Measurements from ENCODE around the gene CALHM1. TPM values are rescaled to one million over a fixed set of nuclear protein-coding genes. Genes with fewer than 3 reads are reported as not detected.

Gene CALHM1
- total and polyA plus RNA-seq, 2 of the 13 experiments (the other 11 are each of a cell fraction or from before 2014, with no cell fraction given): 0.04 TPM; not detected in 1

DNA sequence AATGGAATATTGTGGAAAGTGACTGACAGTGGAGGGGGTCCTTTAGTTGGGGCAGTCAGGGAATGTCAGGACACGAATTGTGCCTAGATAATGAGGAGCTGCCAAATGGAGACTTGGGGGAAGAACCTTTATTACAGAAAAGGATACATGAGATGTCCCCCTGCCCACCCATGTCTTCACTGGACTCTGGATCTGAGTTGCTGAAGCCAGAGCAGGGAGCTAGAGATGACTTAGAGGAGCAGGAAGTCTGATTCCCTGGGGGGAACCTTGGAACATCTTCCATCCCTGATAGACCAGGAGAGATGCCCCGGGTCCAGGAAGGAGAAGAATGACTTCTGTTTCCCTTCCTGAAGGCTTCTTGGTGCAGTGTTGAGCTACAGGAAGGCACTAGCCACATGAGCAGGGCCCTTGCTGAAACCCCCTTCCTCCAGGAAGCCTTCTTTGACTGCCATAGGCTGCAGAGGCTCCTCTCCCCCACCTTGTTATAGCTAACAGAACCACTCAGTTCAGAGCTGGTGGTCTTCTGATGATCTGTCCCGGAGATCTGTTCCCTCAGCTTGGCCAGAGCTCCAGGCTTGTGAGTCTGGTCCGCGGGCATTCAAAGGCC, 34.1 kb upstream of the CALHM1 start:
- Histone ChIP-seq H3K36me3 (replicated peaks in 1 of 2; ENCODE audit: control insufficient read depth in 1 of 2, insufficient read depth in 2 of 2, low read length in 2 of 2) (no peaks in the 10 kb centered on the region), H3K9me3 (ENCODE audit: low read length) (no peaks in the 10 kb centered on the region), H3K79me2 (ENCODE audit: insufficient read depth, low read length) (no peaks in the 10 kb centered on the region), H3K27me3 (ENCODE audit: control insufficient read depth in 1 of 2, insufficient read depth in 2 of 2, low read length in 2 of 2) (peaks cover 8 to 84% of the 10 kb centered on the region in 2 experiments; a peak in 4 of 5 replicates), H2AFZ (ENCODE audit: low read length) (no peak overlapping the region), H3K4me3 (replicated peaks in 1 of 3; ENCODE audit: insufficient read depth in 1 of 3, low read depth in 2 of 3, low read length in 3 of 3) (no peak overlapping the region), H3K27ac (ENCODE audit: extremely low read length, insufficient read depth, low read length) (no peak overlapping the region), H3K4me1 (ENCODE audit: insufficient read depth, low read length) (no peaks in the 10 kb centered on the region), H3K4me2 (ENCODE audit: low read depth, low read length) (no peak overlapping the region), H4K20me1 (ENCODE audit: insufficient read depth, low read length) (no peaks in the 10 kb centered on the region), H3K9ac (ENCODE audit: insufficient read depth, low read depth, low read length) (no peak overlapping the region)
- ChIA-PET POLR2A (interaction anchor here (0.7 kb wide), 1 partner anchor 12 kb away, joined by 4 read pairs; no protein-coding TSS in a partner anchor), CTCF (ENCODE audit: low intra/inter-chr PET ratio, low total read pairs) (no interaction called here)
- DNase-seq (ENCODE audit: low spot score) (no peak), FAIRE-seq (no peak), ATAC-seq (no peak; the same call in 2 of the 3 replicates)
- in situ Hi-C loops (cut with HindIII; ENCODE audit: extremely low pct_ligation_motif_present, low pct_unique_long_range_greater_than_20kb) (no loop called here), intact Hi-C loops (cut with micrococcal nuclease; ENCODE audit: unreplicated experiment) (no loop called here)
- TF ChIP-seq ZNF619 (CRISPR knock-in tag; IDR thresholded peaks at IDR 0.05) (no peak), EZH2 (conservative IDR thresholded peaks at IDR 0.05; ENCODE audit: low read depth, low read length) (peak; percentile 74), ZSCAN30 (CRISPR knock-in tag; IDR thresholded peaks at IDR 0.05) (no peak)
- 13% methylated on average over 2 of the region's 5 CpGs for WGBS (ENCODE audit: low lambda C conversion rate)
- BruUV-seq (replicated peaks): no TSS peak

DNA sequence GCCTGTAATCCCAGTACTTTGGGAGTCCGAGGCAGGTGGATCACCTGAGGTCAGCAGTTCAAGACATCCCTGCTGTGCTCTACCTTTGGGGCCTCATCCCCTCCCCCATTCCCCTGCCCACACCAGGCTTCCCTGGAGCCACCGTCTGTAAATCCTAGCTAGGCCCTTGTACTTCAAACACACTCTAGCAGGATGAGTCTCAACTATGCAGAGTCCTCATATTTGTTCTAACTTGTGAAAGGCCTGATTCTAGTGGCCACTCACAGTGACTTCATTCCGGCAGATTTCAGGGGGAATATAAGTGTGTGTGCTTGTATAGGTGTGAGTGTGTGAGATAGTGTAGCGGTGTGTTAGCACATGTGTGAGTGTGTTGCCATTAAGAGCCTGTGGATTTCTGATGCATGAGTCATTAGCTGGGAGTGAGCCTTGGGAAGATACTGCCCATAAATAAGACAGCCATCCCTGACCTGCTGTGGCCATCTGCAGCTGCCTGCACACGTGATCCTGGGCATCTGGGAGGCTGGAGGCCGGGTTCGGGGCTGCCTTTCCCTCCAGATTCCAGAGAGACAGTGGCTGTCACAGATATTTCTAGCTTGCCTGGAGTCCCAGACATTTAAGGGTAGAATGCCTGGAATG, 33.1 kb upstream of the CALHM1 start:
- H2AFZ ChIP-seq (ENCODE audit: low read length): no peak overlapping the region
- TF ChIP-seq, protein P1, sequence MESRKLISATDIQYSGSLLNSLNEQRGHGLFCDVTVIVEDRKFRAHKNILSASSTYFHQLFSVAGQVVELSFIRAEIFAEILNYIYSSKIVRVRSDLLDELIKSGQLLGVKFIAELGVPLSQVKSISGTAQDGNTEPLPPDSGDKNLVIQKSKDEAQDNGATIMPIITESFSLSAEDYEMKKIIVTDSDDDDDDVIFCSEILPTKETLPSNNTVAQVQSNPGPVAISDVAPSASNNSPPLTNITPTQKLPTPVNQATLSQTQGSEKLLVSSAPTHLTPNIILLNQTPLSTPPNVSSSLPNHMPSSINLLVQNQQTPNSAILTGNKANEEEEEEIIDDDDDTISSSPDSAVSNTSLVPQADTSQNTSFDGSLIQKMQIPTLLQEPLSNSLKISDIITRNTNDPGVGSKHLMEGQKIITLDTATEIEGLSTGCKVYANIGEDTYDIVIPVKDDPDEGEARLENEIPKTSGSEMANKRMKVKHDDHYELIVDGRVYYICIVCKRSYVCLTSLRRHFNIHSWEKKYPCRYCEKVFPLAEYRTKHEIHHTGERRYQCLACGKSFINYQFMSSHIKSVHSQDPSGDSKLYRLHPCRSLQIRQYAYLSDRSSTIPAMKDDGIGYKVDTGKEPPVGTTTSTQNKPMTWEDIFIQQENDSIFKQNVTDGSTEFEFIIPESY (CRISPR knock-in tag; IDR thresholded peaks at IDR 0.05): peak; percentile 27; the same call in 1 of the 2 replicates
- TF ChIP-seq, protein P2, sequence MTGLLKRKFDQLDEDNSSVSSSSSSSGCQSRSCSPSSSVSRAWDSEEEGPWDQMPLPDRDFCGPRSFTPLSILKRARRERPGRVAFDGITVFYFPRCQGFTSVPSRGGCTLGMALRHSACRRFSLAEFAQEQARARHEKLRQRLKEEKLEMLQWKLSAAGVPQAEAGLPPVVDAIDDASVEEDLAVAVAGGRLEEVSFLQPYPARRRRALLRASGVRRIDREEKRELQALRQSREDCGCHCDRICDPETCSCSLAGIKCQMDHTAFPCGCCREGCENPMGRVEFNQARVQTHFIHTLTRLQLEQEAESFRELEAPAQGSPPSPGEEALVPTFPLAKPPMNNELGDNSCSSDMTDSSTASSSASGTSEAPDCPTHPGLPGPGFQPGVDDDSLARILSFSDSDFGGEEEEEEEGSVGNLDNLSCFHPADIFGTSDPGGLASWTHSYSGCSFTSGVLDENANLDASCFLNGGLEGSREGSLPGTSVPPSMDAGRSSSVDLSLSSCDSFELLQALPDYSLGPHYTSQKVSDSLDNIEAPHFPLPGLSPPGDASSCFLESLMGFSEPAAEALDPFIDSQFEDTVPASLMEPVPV (CRISPR knock-in tag; IDR thresholded peaks at IDR 0.05): no peak
- peak; percentile 73 for TF ChIP-seq FOSL2 (CRISPR knock-in tag; IDR thresholded peaks at IDR 0.05)
- TF ChIP-seq, protein P3, sequence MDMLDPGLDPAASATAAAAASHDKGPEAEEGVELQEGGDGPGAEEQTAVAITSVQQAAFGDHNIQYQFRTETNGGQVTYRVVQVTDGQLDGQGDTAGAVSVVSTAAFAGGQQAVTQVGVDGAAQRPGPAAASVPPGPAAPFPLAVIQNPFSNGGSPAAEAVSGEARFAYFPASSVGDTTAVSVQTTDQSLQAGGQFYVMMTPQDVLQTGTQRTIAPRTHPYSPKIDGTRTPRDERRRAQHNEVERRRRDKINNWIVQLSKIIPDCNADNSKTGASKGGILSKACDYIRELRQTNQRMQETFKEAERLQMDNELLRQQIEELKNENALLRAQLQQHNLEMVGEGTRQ (IDR thresholded peaks at IDR 0.05; ENCODE audit: low read depth, low read length): 0 out of 2 replicates have a peak, but pooled peaks have one; percentile 17
- TF ChIP-seq, protein P3 (CRISPR knock-in tag; IDR thresholded peaks at IDR 0.05; ENCODE audit: borderline replicate concordance): no peak
- ATAC-seq (peak; percentile 31), FAIRE-seq (no peak), DNase-seq (ENCODE audit: low spot score) (peak; percentile 25)
- no TSS peak for BruUV-seq (replicated peaks)
- no peak overlapping the region for H3K4me3 ChIP-seq (replicated peaks in 1 of 3; ENCODE audit: insufficient read depth in 1 of 3, low read depth in 2 of 3, low read length in 3 of 3)
- H4K20me1 ChIP-seq (ENCODE audit: insufficient read depth, low read length): no peaks in the 10 kb centered on the region
- in situ Hi-C loops (cut with HindIII; ENCODE audit: extremely low pct_ligation_motif_present, low pct_unique_long_range_greater_than_20kb) (no loop called here), intact Hi-C loops (cut with micrococcal nuclease; ENCODE audit: unreplicated experiment) (no loop called here)
- ChIA-PET POLR2A (interaction anchor here (0.7 kb wide), 1 partner anchor 13 kb away, joined by 4 read pairs; no protein-coding TSS in a partner anchor), CTCF (ENCODE audit: low intra/inter-chr PET ratio, low total read pairs) (no interaction called here)
- 15% methylated on average over 7 of the region's 7 CpGs for WGBS (ENCODE audit: low lambda C conversion rate)
- no peaks in the 10 kb centered on the region for H3K79me2 ChIP-seq (ENCODE audit: insufficient read depth, low read length)
- no peak overlapping the region for H3K9ac ChIP-seq (ENCODE audit: insufficient read depth, low read depth, low read length)
- no peaks in the 10 kb centered on the region for H3K4me1 ChIP-seq (ENCODE audit: insufficient read depth, low read length)
- peaks cover 8 to 79% of the 10 kb centered on the region in 2 experiments; a peak in 4 of 5 replicates for H3K27me3 ChIP-seq (ENCODE audit: control insufficient read depth in 1 of 2, insufficient read depth in 2 of 2, low read length in 2 of 2)
- no peak overlapping the region for H3K4me2 ChIP-seq (ENCODE audit: low read depth, low read length)
- no peaks in the 10 kb centered on the region for H3K36me3 ChIP-seq (replicated peaks in 1 of 2; ENCODE audit: control insufficient read depth in 1 of 2, insufficient read depth in 2 of 2, low read length in 2 of 2)
- H3K9me3 ChIP-seq (ENCODE audit: low read length): no peaks in the 10 kb centered on the region
- no peak overlapping the region for H3K27ac ChIP-seq (ENCODE audit: extremely low read length, insufficient read depth, low read length)

Data from HepG2 (cell line).